Glomerular visceral epithelial cell (primary cell): Measurements from ENCODE around the gene NRGN.
"Not testable (repeated sequence)": the region's sequence is repeated elsewhere in the genome, so short reads cannot be mapped to it uniquely, and the experiment has no call there.

ENCODE experiments used
- DNase-seq: peaks from one replicate; pipeline ENCODE4 v3.0.0-alpha.2; 2016; ENCODE audit errors: extremely low spot score

The NRGN gene

GRCh38 chr11:124758355-124759265 lies 18.9 kb downstream of the NRGN start:
- peak; percentile 78 for DNase-seq

GRCh38 chr11:124759266-124760204 lies 19.8 kb downstream of the NRGN start:
- no peak for DNase-seq

GRCh38 chr11:124760205-124760652 lies 20.5 kb downstream of the NRGN start:
- no peak for DNase-seq

- no peak for DNase-seq
These were observed 21.1 kb downstream of the NRGN start for GRCh38 chr11:124760806-124761205.

GRCh38 chr11:124761301-124762104 lies 21.8 kb downstream of the NRGN start:
- no peak for DNase-seq

GRCh38 chr11:124762105-124762623 lies 22.4 kb downstream of the NRGN start, which contains the start of gene ESAM:
Gene ESAM, minus strand, starts transcription at chr11:124762290. Its CDS starts 136 bp downstream, at chr11:124762154.
- DNase-seq = no peak

- DNase-seq = no peak
These were observed 22.9 kb downstream of the NRGN start for GRCh38 chr11:124762624-124763155.

GRCh38 chr11:124763156-124763947 lies 23.6 kb downstream of the NRGN start:
- peak; percentile 82 for DNase-seq

GRCh38 chr11:124766156-124766555 lies 26.4 kb downstream of the NRGN start:
- no peak for DNase-seq

GRCh38 chr11:124768914-124769313 lies 29.2 kb downstream of the NRGN start:
- no peak for DNase-seq

GRCh38 chr11:124769806-124770774 lies 30.3 kb downstream of the NRGN start:
- DNase-seq = no peak

- DNase-seq = not testable (repeated sequence)
These were observed 31.2 kb downstream of the NRGN start for GRCh38 chr11:124770959-124771358.

GRCh38 chr11:124776865-124777645 lies 37.3 kb downstream of the NRGN start:
- no peak for DNase-seq

- DNase-seq = no peak
These were observed 38.5 kb downstream of the NRGN start for GRCh38 chr11:124778281-124778680.

GRCh38 chr11:124779568-124779967 lies 39.8 kb downstream of the NRGN start:
- no peak for DNase-seq

- no peak for DNase-seq
These were observed 43.3 kb downstream of the NRGN start for GRCh38 chr11:124783002-124783401.

- no peak for DNase-seq
These were observed 44.3 kb downstream of the NRGN start for GRCh38 chr11:124784051-124784450.

- no peak for DNase-seq
These were observed 48.8 kb downstream of the NRGN start for GRCh38 chr11:124788521-124788920.
